ENCODE results near the gene DOK4.

- TF ChIP-seq CTCF (IDR thresholded peaks at IDR 0.05) (no peak), POLR2AphosphoS5 (IDR thresholded peaks at IDR 0.05) (no peak), POLR2A (IDR thresholded peaks at IDR 0.05) (no peak), EP300 (IDR thresholded peaks at IDR 0.05) (no peak)
Observed at GRCh38 chr16:57471209-57471608, 15.1 kb downstream of the DOK4 start.

Measured in gastroesophageal sphincter (tissue), 3 donors.